Kidney glomerular epithelial cell (primary cell): ENCODE data around the gene RAB17.

Experiments
- DNase-seq: peaks from one replicate; lab custom pipeline; 2025; lab: John Stamatoyannopoulos, UW

Gene RAB17

DNA sequence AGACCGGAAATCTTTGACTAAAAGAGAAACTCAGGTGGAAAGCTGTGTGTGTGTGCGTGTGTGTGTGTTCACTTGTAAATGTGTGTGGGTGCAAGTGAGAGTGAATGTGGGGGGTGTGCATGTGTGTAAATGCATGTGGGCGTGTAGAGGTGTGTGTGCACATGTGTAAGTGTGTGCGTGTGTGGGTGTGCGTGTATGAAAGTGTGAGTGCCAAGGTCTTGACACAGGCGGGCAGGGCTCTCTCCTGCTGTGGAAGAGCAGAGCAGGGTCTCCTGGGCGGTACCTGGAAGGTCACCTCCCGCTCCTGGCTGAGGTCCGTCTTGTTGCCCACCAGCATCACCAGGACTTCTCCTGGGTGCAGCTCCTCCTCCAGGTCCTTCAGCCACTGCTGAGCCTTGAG lies 13.6 kb downstream of the RAB17 start:
- DNase-seq = no peak

DNA sequence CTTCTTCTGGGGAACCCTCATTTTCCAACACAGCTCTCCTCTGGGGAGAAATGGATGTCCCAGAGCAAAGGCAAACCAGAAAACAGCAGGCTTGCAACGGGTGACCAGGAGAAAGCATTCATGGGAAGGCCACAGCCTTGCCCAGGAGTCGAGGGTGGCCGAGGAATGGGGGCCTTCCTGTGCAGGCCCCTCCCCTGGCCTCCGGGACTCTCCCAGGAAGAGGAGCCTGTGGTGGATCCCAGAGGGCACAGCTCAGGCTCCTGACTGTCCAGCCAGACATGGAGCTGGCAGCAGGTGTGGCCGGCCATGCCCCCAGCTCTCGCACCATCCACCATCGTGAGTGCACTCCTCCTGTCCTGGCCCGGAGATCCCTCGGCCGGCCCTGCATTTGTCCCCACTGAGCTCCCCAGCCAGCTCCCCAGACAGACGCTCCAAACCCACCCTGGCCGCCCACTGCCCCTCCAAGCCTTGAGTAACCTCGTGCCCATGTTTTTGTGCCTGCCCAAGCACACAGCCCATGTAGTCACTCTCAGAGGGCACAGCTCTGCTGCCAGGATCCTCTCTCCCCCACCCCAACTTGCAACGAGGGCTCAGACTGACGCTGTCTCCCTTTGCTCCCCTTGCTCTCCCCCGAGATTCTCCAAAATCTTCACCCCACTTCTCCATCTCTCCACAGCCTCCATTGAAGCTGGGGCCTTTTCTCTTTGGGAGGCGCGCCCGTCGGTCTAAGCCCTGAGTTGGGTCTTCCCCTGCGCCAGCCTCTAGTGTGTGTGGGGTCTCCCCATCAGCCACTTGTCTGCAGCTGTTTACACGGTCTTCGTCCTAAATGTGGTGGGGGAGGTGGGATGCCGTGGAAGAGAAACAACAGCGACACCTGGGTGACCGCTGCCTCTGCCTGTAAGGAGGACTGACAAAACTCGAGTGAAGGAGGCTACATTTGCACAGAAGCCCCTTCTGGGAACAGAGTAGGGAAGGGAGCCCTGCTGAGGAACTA lies 14.4 kb downstream of the RAB17 start:
- no peak for DNase-seq

DNA sequence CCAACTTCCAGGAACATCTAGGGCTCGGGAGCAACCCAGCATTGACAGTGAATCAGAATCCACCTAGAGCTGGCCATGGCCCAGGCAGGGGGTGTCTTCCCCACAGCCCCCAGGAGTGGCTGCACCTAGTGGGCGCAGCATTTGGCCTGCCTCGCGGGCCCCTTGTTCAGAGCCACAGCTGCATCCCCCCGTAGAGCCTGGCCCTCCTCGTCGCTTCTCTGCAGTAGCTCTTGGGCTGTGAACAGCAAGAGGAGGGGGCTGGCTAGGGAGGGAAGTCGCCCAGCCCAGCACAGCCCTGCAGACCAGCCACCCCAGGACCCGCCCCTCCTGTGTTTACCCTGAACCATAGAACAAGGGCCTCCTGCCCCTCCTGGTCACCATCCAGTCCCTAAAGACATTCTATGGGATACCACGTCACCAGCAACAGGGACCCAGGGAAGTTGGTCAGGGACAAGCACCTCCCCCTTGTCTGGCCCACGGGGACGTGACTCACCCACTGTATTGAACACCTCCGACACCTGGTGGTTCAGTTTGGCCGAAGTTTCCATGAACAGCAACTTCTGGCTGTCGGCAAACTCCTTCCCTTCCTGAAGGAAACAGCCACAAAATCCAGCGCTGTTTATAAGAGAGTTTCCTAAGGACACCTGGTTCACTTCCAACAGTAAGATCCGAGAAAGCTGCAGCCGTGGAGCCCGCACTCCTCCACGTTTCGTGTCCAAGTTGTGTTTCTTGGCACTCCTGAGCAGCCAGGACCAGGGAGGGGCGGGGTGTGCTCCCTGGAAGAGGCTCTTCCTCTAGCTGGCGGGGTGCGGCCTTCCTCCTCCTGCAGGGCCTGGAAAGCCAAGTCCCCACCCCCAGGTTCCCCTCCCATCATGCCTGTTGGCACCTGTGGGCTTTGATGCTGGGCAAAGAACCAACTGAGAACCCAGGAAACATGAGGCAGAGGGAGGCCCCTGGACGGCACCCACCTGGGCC lies 15.4 kb downstream of the RAB17 start:
- peak; percentile 17 for DNase-seq

DNA sequence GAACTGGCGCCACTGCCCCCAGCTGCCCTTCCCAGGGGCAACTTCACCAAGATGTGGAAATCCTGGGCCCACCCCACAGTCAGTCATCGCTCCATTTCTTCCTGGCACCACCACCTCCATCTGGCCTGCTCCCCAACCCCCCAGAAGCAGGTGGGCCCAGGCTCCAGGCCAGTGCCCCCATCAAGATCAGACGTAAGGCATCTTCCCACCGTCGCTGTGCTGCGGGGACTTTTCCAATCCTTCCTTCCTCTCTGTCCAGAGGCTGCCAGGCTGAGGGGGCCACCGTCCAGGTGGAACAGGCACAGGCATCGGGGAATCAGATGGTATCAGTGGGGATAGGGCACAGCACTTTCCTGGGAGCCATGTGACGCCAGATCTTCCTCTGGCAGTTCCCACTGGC lies 16.1 kb downstream of the RAB17 start:
- no peak for DNase-seq

DNA sequence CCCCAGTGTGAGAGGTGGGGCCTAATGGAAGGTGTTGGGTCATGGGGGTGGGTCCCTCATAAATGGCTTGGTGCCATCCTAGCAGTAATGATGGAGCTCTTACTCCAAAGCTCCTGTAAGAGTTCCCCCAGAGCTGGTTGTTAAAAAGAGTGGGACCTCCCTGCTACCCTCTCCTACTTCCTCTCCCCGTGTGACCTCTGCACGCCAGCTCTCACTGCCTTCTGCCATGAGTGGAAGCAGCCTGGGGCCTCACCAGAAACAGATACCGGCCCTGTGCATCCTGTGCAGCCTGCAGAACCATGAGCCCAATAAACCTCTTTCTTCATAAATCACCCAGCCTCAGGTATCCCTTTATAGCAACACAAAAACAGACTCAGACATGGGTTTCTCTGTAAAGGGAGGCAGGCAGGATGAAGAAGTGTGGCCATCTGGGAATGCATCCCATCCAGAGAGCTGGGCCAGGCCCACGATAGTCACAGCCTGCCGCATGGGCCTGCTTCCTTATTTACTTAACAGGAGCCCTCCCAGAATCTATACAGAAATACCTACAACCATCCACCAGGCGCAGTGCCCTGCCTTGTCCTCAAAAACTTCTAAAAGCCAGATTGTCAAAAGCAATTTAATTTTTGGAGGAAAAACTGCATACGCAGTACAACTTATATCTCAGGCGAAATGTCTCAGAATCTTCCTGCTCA lies 16.7 kb downstream of the RAB17 start:
- DNase-seq = no peak

DNA sequence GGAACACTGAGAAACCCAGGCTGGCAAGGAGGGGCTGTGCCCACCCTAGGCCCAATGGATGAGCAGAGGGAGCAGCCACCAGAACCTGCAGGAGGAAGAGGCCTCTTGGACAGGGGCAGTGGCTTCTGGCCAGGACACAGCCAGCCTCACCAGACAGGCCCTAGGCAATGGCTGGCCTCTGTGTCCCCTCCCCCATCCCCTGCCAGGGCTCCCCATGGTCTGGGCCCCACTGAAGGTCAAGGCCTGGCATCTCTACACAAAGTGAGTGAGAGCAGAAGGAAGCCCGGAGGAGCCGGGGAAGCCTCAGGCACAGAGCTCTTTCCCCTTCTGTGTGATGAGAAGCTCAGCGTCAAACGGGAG lies 17.8 kb downstream of the RAB17 start:
- DNase-seq = no peak

DNA sequence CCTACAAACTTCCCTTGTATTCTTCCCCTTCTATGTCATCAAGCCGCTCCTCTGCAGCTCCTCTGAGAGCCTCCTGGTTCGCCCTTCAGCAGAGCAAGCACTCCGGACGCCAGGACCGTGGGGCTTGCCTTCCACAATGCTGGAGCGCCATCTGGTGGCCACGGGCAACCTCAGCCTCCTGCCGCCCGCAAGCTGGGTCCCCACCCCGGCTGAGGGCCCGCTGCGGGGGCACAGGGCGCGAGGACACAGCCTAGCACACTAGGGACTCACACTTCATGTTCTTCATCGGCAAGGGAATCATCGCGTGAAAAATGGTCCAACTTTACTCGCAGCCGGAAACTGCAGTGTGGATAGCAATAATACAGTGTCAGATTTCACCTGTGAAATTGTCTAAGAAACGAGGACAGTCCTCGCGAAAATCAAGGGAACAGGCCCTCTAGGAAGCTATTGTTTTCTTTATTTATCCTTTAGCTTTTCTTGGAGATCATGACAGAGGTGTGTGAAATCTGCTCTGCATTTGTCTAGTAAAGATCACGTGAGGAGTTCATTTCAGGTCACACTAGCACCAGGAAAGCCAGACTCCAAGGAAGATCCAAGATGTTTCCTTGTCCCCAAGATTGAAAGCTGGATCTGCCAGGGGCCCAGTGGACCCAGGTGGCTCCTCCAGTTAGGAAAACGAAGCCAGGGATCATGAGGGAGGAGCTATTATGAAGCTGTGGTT lies 18.4 kb downstream of the RAB17 start:
- DNase-seq = peak; percentile 70

DNA sequence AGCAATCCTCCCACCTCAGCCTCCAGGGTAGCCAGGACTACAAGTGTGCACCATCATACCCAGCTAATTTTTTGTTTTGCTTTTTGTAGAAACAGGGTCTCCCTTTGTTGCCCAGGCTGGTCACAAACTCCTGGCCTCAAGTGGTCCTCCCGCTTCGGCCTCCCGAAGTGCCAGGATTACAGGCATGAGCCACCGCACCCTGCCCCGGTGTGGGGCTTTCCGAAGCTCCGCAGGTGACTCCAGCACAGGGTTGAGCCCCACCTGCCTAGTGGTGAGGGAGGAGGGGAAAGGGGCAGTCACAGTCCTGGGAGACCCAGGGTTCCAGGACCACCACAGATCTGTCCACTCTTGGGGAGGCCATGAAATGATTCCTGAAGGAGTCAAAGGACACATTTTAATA lies 19.0 kb downstream of the RAB17 start:
- DNase-seq = no peak

DNA sequence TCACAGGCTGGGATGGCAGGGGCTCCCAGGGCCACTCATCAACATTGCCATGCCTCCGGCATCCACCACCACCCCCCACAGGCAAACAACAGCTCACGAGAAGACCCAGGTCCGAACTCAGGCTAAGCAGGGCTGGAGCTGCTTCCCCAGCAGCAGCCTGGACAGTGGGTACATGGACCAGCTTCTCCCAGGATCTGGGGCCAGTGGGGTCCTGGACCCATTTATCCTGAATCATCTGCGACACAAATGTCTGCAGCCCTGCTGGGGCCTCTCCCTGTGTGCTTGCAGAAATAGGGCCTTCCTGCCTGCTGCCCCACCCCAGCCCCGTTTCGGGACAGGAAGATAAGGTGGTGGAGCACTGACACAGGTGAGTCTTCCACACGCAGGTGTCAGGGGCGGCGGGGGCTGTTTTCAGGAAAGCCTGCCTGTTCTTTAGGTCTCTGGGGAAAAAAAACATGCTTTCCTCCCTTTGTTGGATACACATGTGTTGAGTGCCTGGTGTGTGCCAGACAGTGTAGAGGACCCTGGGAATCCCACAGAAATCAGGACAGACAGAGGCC lies 19.7 kb downstream of the RAB17 start:
- no peak for DNase-seq

DNA sequence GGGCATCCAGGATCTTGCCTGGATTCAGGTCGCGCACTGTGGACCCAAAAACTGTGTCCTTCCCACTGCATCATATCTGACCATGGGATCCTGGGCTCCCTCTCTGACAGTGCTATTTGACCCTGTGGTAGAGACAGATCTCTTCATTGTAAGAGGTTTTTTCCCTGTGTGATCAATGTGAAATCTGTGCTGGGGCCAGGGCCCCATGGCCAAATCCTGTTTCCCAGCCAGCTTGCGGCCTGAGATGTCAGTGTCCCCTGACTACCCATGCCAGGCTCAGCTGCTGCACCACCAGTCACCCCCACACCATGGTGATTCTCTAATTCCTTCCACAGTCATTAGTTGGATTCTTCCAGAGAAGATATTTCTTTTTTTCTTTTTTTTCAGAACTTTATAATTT lies 20.6 kb downstream of the RAB17 start:
- DNase-seq = no peak

DNA sequence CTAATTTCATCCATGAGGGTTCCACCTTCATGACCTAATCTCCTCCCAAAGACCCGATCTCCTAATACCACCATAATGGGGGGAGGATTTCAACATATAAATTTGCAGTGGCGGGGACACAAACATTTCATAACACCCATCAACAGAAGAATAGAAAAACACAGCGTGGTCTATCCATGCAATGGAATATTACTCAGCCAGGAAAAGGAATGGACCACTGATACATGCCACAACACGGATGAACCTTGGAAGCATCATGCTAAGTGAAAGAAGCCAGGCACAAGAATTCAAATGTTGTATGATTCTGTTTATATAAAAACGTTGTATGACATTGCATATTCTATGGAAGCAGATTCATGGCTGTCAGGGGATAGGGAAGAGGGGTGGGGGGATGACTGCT lies 21.5 kb downstream of the RAB17 start:
- DNase-seq = no peak

DNA sequence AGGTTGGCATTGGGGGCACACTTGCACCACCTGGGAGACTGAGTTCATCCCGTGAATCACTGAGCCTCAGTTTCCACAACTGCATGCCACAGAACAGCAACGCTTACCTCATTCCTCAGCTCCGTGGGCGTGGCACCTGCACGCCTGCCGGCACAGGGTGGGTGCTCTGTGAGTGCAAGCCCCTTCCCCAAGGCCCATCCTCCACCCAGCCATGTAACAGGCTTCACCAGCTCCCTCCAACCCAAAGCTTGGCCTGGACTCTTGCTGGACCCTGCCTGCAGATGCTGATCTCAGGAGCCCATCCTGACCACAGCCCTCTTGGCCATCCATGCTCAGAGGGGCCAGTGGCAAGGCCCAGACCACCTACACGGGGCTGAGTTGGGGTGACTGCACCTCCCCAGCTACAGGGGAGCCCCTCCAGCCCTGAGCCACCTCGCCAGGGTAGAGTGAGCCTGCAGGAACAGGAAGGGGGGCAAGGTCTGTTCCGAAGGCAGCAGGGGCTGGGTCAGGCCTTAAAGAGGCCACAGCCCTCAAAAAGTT lies 22.3 kb downstream of the RAB17 start:
- no peak for DNase-seq

DNA sequence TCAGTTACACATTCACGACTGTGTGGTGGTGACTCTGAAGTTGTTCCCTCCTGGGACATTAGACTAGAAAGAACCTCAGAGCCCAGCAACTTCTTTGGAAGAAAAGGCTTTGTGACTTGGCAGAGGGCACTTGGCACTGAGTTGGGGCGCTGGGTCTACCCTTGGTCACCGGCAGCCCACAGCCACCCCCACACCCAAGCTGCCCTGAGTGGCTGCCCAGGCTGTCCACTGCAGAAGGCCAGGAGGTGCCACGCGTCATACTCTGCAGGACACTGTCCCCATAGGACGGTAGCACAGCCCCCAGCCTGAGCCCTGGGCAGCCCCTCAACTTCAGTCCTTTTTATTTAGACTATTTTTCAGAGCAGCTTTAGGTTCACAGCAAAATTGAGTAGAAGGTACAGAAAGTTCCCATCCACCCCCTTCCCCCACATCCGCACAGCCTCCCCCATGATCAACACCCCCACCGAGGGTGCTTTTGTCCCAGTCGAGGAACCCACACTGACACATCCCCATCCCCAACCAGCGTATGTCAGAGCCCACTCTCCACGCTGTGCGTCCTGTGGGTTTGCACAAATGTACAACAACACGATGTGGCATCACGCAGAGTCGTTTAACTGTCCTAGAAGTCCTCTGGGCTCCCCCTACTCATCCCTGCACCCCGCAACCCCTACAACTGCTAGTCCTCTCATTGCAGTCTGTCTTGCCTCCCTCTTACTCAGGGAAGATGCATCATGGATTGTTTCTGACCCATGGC lies 23.1 kb downstream of the RAB17 start:
- DNase-seq = no peak

DNA sequence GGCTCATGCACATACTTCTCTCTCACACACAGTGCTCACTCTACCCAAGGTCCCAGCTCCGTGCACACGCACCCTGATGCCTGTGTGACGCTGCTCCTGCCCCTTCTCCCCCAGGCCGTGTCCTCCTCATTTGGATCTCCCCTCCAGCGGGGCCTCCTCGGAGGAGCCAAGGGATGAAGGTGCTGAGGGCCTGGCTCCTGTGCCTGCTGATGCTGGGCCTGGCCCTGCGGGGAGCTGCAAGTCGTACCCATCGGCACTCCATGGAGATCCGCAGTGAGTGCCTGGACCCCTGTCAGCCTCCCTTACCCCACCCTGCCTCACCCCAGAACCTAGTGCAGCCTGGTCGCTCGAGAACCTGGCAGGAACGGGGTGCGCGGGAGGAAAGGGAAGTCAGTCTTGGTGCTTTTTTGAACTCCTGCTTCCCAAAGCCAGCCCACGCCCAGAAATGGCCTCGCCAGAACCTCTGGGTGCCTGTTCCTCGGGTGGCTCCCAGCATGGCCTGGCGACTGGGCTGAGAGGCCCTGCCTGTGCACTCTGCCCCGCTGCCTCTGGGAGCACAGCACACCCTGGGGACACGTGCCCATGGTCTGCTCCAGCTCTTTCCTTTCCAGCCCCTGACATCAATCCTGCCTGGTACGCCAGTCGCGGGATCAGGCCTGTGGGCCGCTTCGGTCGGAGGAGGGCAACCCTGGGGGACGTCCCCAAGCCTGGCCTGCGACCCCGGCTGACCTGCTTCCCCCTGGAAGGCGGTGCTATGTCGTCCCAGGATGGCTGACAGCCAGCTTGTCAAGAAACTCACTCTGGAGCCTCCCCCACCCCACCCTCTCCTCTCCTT lies 23.9 kb downstream of the RAB17 start, which contains the start of gene PRLH:
Gene PRLH (plus strand): TSS at position 174 of the 835 bp plus-strand sequence. CDS start 0 bp downstream, at position 174.
- DNase-seq = no peak

DNA sequence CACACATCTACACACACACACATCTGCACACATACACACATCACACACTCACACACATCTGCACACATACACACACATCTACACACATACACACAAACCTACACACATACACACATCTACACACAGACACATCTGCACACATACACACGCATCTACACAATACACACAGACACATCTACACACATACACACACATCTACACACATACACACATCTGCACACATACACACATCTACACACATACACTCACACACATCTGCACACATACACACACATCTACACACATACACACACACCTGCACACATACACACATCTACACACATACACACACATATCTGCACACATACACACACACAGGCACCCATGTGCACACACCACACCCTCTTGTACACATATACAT lies 24.6 kb downstream of the RAB17 start:
- no peak for DNase-seq

DNA sequence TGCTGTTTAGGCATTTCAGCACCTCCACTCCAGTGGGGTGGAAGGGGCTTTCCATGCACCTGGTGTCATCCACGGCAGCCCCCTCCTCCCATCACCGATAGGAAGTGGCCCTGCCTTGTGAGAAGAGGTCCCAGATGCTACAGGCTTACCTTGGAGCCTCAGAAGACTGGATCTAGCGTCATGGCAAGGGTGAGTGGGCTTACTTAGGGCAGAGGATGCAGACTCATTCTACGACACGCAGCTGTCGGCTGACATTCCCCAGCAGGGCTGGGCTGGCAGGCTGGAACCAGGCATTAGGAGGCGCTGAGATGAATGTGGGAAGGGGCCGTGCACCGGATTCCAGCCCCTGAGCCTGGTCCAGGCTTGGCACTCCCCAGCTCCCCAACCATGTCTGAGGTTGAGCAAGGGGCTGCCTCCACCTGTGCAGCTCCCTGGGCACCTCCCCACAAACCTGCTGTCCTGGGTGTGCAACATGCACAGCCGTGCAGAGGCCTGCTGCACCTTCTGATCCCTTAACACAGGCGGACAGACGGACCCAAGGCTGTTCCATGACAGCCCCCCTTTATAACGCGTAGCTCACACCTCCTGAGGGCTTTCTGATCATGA lies 25.9 kb downstream of the RAB17 start:
- DNase-seq = no peak

DNA sequence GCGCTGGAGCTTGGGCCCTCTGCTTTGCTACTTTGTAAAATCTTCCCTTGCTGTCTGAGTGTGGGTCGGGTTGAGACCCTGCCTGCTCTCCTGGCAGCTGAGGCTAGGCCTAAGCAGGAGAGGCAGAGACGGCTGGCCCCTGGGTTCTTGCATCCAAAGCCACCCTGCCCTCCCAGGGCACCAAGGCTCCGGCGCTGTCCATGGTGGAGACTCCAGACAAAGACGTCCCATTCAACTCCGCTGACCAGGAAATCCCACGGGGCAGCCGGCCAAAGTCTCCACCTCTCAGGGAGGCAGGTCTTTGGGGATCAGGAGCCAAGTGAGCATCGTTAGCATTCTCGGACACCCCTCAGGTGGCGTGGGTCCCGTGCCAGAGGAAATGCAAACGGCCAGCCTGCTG lies 26.7 kb downstream of the RAB17 start:
- peak; percentile 37 for DNase-seq

DNA sequence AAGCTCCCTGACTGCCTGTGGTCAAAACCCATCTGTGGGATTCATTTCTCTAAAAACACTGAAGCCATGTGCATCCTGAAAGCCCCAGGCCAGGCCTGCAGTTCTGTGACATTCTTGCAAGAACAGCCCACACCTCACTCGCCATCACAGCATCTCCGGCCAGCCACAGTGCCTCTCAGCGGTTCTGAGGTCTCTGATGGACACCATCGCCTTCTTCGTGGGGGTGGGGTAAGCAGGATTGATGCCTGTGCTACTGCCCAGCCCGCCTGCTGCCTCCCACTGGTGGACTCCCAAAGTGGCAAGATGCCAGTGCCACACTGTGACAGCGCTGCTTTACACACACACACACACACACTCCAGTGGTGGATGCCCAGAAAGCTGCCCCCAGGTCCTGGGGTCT lies 29.3 kb downstream of the RAB17 start:
- no peak for DNase-seq
